Loucy (cell line): ENCODE results near the gene SH2D3C.

ENCODE experiments used
- H2AFZ ChIP-seq: fragments of 200-600 bp; sonication (generic); 2 replicates; pipeline ENCODE4 v1.6.0; 2016; ENCODE audit warnings: antibody characterized with exemption, mild to moderate bottlenecking, low read length, moderate library complexity
- H3F3A ChIP-seq: fragments of 200-600 bp; 2 replicates; pipeline ENCODE4 v1.6.0; 2016; ENCODE audit warnings: antibody characterized with exemption, low read depth, mild to moderate bottlenecking
- H3K27me3 ChIP-seq: fragments of 200-600 bp; sonication (generic); 2 replicates; pipeline ENCODE4 v1.6.1; 2014; ENCODE audit warnings: low read length, mild to moderate bottlenecking; ENCODE audit not compliant: insufficient read depth, poor library complexity, severe bottlenecking
- H3K36me3 ChIP-seq: fragments of 200-600 bp; sonication (generic); 2 replicates; pipeline ENCODE4 v1.6.1; 2016; ENCODE audit warnings: low read length; ENCODE audit not compliant: insufficient read depth
- H3K4me1 ChIP-seq: fragments of 200-600 bp; sonication (generic); 2 replicates; pipeline ENCODE4 v1.5.1; 2014; ENCODE audit warnings: low read length, mild to moderate bottlenecking; ENCODE audit not compliant: insufficient read depth, poor library complexity, severe bottlenecking
- H3K4me2 ChIP-seq: fragments of 200-600 bp; sonication (generic); 2 replicates; pipeline ENCODE4 v1.6.0; 2014; ENCODE audit warnings: antibody characterized with exemption, low read length, low read depth, mild to moderate bottlenecking; ENCODE audit not compliant: poor library complexity, severe bottlenecking
- H3K4me3 ChIP-seq: fragments of 200-600 bp; sonication (generic); 2 replicates; pipeline ENCODE4 v1.5.1; 2014; ENCODE audit warnings: low read length, mild to moderate bottlenecking, mixed read lengths; ENCODE audit not compliant: poor library complexity, severe bottlenecking
- H3K79me2 ChIP-seq: fragments of 200-600 bp; sonication (generic); 2 replicates; pipeline ENCODE4 v1.6.1; 2014; ENCODE audit warnings: low read length; ENCODE audit not compliant: insufficient read depth
- H3K9ac ChIP-seq: fragments of 200-600 bp; sonication (generic); 2 replicates; pipeline ENCODE4 v1.6.0; 2014; ENCODE audit warnings: mild to moderate bottlenecking, low read depth, low read length, moderate library complexity; ENCODE audit not compliant: poor library complexity, severe bottlenecking
- H3K9me2 ChIP-seq: fragments of 200-600 bp; sonication (generic); replicated peaks from 2 replicates; pipeline ENCODE4 v1.6.1; 2016; ENCODE audit warnings: low read depth, low read length, mixed read lengths
- H3K9me3 ChIP-seq: fragments of 200-600 bp; sonication (generic); 2 replicates; pipeline ENCODE4 v1.6.1; 2014; ENCODE audit warnings: mild to moderate bottlenecking, antibody characterized with exemption, low read length, low read depth; ENCODE audit not compliant: insufficient read depth
- H4K20me1 ChIP-seq: fragments of 200-600 bp; sonication (generic); 2 replicates; pipeline ENCODE4 v1.6.0; 2014; ENCODE audit warnings: antibody characterized with exemption, low read length, mild to moderate bottlenecking; ENCODE audit not compliant: insufficient read depth, poor library complexity, severe bottlenecking
- CTCF ChIP-seq: fragments of 200-600 bp; sonication (generic); conservative IDR thresholded peaks from 2 replicates; pipeline ENCODE4 v1.5.1; 2014; ENCODE audit warnings: mild to moderate bottlenecking, antibody characterized with exemption, low read length
- EZH2phosphoT487 ChIP-seq: fragments of 200-600 bp; IDR thresholded peaks from 2 replicates; pipeline ENCODE4 v1.6.1; 2018; ENCODE audit warnings: antibody characterized with exemption, mild to moderate bottlenecking, moderate library complexity, borderline replicate concordance

SH2D3C gene

GRCh38 chr9:127822108-127822507, 43.6 kb upstream of the SH2D3C start:
- H3K4me2 ChIP-seq = no peak overlapping the region
- no peaks in the 10 kb centered on the region for H3K79me2 ChIP-seq
- no peak overlapping the region for H2AFZ ChIP-seq
- H3K4me1 ChIP-seq = peaks cover 10% of the 10 kb centered on the region
- H3K9me3 ChIP-seq = no peaks in the 10 kb centered on the region
- no peak overlapping the region for H3K4me3 ChIP-seq
- no peak overlapping the region for H3K9ac ChIP-seq
- H3K27me3 ChIP-seq = no peaks in the 10 kb centered on the region
- H3K36me3 ChIP-seq = no peaks in the 10 kb centered on the region; the same call in 1 of the 2 replicates
- H3F3A ChIP-seq = no peaks in the 10 kb centered on the region; the same call in 1 of the 2 replicates
- H3K9me2 ChIP-seq = no peaks in the 10 kb centered on the region
- TF ChIP-seq CTCF (no peak), EZH2phosphoT487 (no peak)
- H4K20me1 ChIP-seq = no peaks in the 10 kb centered on the region

GRCh38 chr9:127818574-127818973, 40.1 kb upstream of the SH2D3C start:
- no peak overlapping the region for H2AFZ ChIP-seq
- H3K27me3 ChIP-seq = no peaks in the 10 kb centered on the region
- TF ChIP-seq EZH2phosphoT487 = no peak
- no peak for TF ChIP-seq CTCF
- H3K4me3 ChIP-seq = no peak overlapping the region
- H3K9ac ChIP-seq = no peak overlapping the region
- no peaks in the 10 kb centered on the region for H3K9me3 ChIP-seq
- H3F3A ChIP-seq = no peaks in the 10 kb centered on the region; the same call in 1 of the 2 replicates
- H3K4me1 ChIP-seq = no peaks in the 10 kb centered on the region
- H3K4me2 ChIP-seq = no peak overlapping the region
- no peaks in the 10 kb centered on the region for H3K9me2 ChIP-seq
- no peaks in the 10 kb centered on the region for H3K79me2 ChIP-seq
- peaks cover 15% of the 10 kb centered on the region; the same call in 1 of the 2 replicates for H3K36me3 ChIP-seq
- H4K20me1 ChIP-seq = no peaks in the 10 kb centered on the region

GRCh38 chr9:127817881-127818434, 39.5 kb upstream of the SH2D3C start:
- Histone ChIP-seq H3K36me3 (peaks cover 21% of the 10 kb centered on the region; the same call in 1 of the 2 replicates), H3K9ac (no peak overlapping the region), H3K4me2 (no peak overlapping the region), H3K79me2 (0 out of 2 replicates have a peak, but pooled peaks cover 5% of the 10 kb centered on the region), H3K9me2 (no peaks in the 10 kb centered on the region), H2AFZ (no peak overlapping the region), H3F3A (no peaks in the 10 kb centered on the region; the same call in 1 of the 2 replicates), H4K20me1 (no peaks in the 10 kb centered on the region), H3K9me3 (no peaks in the 10 kb centered on the region), H3K4me1 (no peaks in the 10 kb centered on the region), H3K27me3 (no peaks in the 10 kb centered on the region), H3K4me3 (no peak overlapping the region)
- TF ChIP-seq CTCF (no peak), EZH2phosphoT487 (no peak)
